Choroid plexus epithelial cell (primary cell): ENCODE data around the gene POU2AF3.
A peak's percentile ranks its signal among the peaks of the same experiment; 100 is the strongest.
"Not testable (repeated sequence)": the region's sequence is repeated elsewhere in the genome, so short reads cannot be mapped to it uniquely, and the experiment has no call there.

Experiments
- DNase-seq: peaks from one replicate; pipeline ENCODE4 v3.0.0-alpha.2; 2010; ENCODE audit warnings: low read depth
- H3K4me3 ChIP-seq: 2 replicates; pipeline ENCODE4 v1.5.1; 2011; ENCODE audit warnings: low read depth, mild to moderate bottlenecking, control low read depth, low read length, moderate library complexity
- CTCF ChIP-seq: conservative IDR thresholded peaks from 2 replicates; pipeline ENCODE4 v1.5.1; 2011; ENCODE audit warnings: low read depth, mild to moderate bottlenecking, control low read depth, inconsistent platforms, low read length, moderate library complexity

POU2AF3 gene

GRCh38 chr11:111319296-111319695 is 20.9 kb downstream of the POU2AF3 start:
- DNase-seq: no peak
- H3K4me3 ChIP-seq: no peak overlapping the region
- TF ChIP-seq CTCF: no peak

- not testable (repeated sequence) for H3K4me3 ChIP-seq, DNase-seq
Observed at GRCh38 chr11:111320199-111320598, 21.9 kb downstream of the POU2AF3 start.

- peak; percentile 31 for DNase-seq
- no peak for TF ChIP-seq CTCF
Observed at GRCh38 chr11:111320728-111321568, 22.6 kb downstream of the POU2AF3 start.

GRCh38 chr11:111322534-111322933 is 24.2 kb downstream of the POU2AF3 start:
- DNase-seq: no peak
- no peak overlapping the region for H3K4me3 ChIP-seq
- TF ChIP-seq CTCF: no peak

More at GRCh38 chr11:111320728-111321568, 22.6 kb downstream of the POU2AF3 start:
- no peak overlapping the region for H3K4me3 ChIP-seq

- no peak overlapping the region for H3K4me3 ChIP-seq
- TF ChIP-seq CTCF: no peak
- peak; percentile 55 for DNase-seq
Observed at GRCh38 chr11:111324277-111324720, 26.0 kb downstream of the POU2AF3 start.

GRCh38 chr11:111325259-111325658 is 26.9 kb downstream of the POU2AF3 start:
- no peak for DNase-seq
- no peak for TF ChIP-seq CTCF
- H3K4me3 ChIP-seq: no peak overlapping the region

- TF ChIP-seq CTCF: no peak
- H3K4me3 ChIP-seq: no peak overlapping the region
- no peak for DNase-seq
Observed at GRCh38 chr11:111326824-111327223, 28.5 kb downstream of the POU2AF3 start.
